ENCODE measurements around the gene TOR1B.
"Not testable (repeated sequence)": the region's sequence is repeated elsewhere in the genome, so short reads cannot be mapped to it uniquely, and the experiment has no call there.

The TOR1B gene

GRCh38 chr9:129802833-129803675, at the start of gene TOR1B:
TOR1B (plus strand) TSS chr9:129803184; CDS start chr9:129803213, 29 bp downstream.
- peak; percentile 61 for DNase-seq (ENCODE audit: low read depth)

GRCh38 chr9:129755151-129755550, 47.8 kb upstream of the TOR1B start:
- no peak for DNase-seq (ENCODE audit: low read depth)

GRCh38 chr9:129756191-129756590, 46.8 kb upstream of the TOR1B start:
- DNase-seq (ENCODE audit: low read depth): no peak

GRCh38 chr9:129757045-129757444, 45.9 kb upstream of the TOR1B start:
- DNase-seq (ENCODE audit: low read depth): no peak

- DNase-seq (ENCODE audit: low read depth): no peak
These were observed 43.7 kb upstream of the TOR1B start for GRCh38 chr9:129759319-129759718.

- no peak for DNase-seq (ENCODE audit: low read depth)
These were observed 43.0 kb upstream of the TOR1B start for GRCh38 chr9:129759804-129760502.

- not testable (repeated sequence) for DNase-seq (ENCODE audit: low read depth)
These were observed 42.2 kb upstream of the TOR1B start for GRCh38 chr9:129760784-129761183.

- no peak for DNase-seq (ENCODE audit: low read depth)
These were observed 41.6 kb upstream of the TOR1B start for GRCh38 chr9:129761293-129761900.

GRCh38 chr9:129761901-129762369, 41.0 kb upstream of the TOR1B start:
- no peak for DNase-seq (ENCODE audit: low read depth)

- DNase-seq (ENCODE audit: low read depth): peak; percentile 86
These were observed 40.5 kb upstream of the TOR1B start for GRCh38 chr9:129762370-129762984.

- no peak for DNase-seq (ENCODE audit: low read depth)
These were observed 39.7 kb upstream of the TOR1B start for GRCh38 chr9:129762985-129763926.

- DNase-seq (ENCODE audit: low read depth): no peak
These were observed 37.1 kb upstream of the TOR1B start for GRCh38 chr9:129765764-129766317.

- DNase-seq (ENCODE audit: low read depth): no peak
These were observed 34.5 kb upstream of the TOR1B start for GRCh38 chr9:129768486-129768885.

- DNase-seq (ENCODE audit: low read depth): no peak
These were observed 33.3 kb upstream of the TOR1B start for GRCh38 chr9:129769669-129770068.

- no peak for DNase-seq (ENCODE audit: low read depth)
These were observed 32.2 kb upstream of the TOR1B start for GRCh38 chr9:129770741-129771140.

- DNase-seq (ENCODE audit: low read depth): no peak
These were observed 29.5 kb upstream of the TOR1B start for GRCh38 chr9:129773262-129774048.

GRCh38 chr9:129774791-129775447, 28.1 kb upstream of the TOR1B start:
- DNase-seq (ENCODE audit: low read depth): no peak

- no peak for DNase-seq (ENCODE audit: low read depth)
These were observed 27.6 kb upstream of the TOR1B start for GRCh38 chr9:129775448-129775798.

GRCh38 chr9:129776096-129776495, 26.9 kb upstream of the TOR1B start:
- DNase-seq (ENCODE audit: low read depth): not testable (repeated sequence)

GRCh38 chr9:129776566-129776937, 26.4 kb upstream of the TOR1B start:
- DNase-seq (ENCODE audit: low read depth): no peak

All from non-pigmented ciliary epithelial cell (primary cell).